ENCODE measurements around the gene ZNF280C. TPM values are rescaled to one million over a fixed set of nuclear protein-coding genes. Genes with fewer than 3 reads are reported as not detected.

Gene ZNF280C, protein sequence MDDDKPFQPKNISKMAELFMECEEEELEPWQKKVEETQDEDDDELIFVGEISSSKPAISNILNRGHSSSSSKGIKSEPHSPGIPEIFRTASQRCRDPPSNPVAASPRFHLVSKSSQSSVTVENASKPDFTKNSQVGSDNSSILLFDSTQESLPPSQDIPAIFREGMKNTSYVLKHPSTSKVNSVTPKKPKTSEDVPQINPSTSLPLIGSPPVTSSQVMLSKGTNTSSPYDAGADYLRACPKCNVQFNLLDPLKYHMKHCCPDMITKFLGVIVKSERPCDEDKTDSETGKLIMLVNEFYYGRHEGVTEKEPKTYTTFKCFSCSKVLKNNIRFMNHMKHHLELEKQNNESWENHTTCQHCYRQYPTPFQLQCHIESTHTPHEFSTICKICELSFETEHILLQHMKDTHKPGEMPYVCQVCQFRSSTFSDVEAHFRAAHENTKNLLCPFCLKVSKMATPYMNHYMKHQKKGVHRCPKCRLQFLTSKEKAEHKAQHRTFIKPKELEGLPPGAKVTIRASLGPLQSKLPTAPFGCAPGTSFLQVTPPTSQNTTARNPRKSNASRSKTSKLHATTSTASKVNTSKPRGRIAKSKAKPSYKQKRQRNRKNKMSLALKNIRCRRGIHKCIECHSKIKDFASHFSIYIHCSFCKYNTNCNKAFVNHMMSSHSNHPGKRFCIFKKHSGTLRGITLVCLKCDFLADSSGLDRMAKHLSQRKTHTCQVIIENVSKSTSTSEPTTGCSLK
- polyA plus RNA-seq (2013, experiment 1 of 2), result 7.4 TPM
- 6.5 TPM for polyA plus RNA-seq (2013, experiment 2 of 2)

DNA sequence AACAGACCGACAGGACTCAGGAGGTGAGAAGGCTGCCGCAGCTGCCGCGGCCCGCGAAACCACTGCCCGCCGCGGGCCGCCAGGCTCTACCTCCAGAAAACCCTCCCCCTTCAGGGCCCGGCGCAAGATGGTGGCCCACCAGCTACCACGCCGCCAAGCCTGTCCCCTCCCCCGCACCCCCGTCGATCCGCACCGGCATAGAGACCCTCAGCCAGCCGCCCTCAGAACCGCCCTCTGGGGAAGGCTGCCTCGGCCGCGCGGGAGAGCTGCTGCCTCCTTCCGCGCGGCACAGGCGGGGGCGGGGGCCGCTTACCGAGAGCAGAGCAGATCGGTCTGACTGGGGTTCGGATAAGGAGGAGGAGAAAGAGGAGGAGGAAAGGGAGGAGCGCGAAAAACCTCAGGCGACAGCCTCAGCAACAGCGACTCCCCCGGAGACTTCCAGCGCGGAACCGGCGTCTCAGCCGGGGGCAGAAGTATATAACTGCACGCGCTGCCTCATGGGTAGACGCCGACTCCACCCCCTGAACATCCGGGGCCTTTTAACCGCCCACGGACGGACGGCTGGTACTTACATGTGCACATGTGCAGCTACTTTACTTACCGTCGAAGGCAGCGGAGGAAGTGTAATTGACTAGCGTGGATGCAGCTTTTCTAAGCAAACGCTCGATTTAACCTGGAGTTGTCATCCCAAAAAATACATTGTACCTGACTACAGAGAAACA lies at the start of gene ZNF280C:
Gene ZNF280C (minus strand): TSS at position 451 of the 722 bp plus-strand sequence. CDS start 8,450 bp downstream, outside the sequence.
- 0% methylated on average over 4 of the region's 59 CpGs; no CpG with 5 or more reads in 1 of the 2 experiments for WGBS, 2 experiments (ENCODE audit: insufficient coverage in 2 of 2)
- peak within 1 kb of the TSS; percentile 67 for H3K4me3 ChIP-seq (ENCODE audit: extremely low read depth, insufficient read depth, low read length, poor library complexity, severe bottlenecking)

GRCh38 chrX:130304587-130305368 lies 36.1 kb upstream of the ZNF280C start:
- Histone ChIP-seq H3K27ac (ENCODE audit: low read depth, low read length, severe bottlenecking) (no peak overlapping the region), H3K9me3 (ENCODE audit: control insufficient read depth, low read length) (no peaks in the 10 kb centered on the region), H3K4me3 (ENCODE audit: extremely low read depth, insufficient read depth, low read length, poor library complexity, severe bottlenecking) (no peak overlapping the region), H3K4me1 (ENCODE audit: control insufficient read depth, insufficient read depth, low read length, poor library complexity, severe bottlenecking) (no peaks in the 10 kb centered on the region), H3K36me3 (ENCODE audit: control insufficient read depth, insufficient read depth, low read length) (no peaks in the 10 kb centered on the region)
- WGBS, 2 experiments (ENCODE audit: insufficient coverage in 2 of 2), result 75 to 86% methylated on average over 1 of the region's 5 CpGs

More for the DNA sequence above, at the start of gene ZNF280C:
- Histone ChIP-seq H3K4me1 (ENCODE audit: control insufficient read depth, insufficient read depth, low read length, poor library complexity, severe bottlenecking) (no peaks in the 10 kb centered on the region), H3K9me3 (ENCODE audit: control insufficient read depth, low read length) (peaks cover 3% of the 10 kb centered on the region), H3K27ac (ENCODE audit: low read depth, low read length, severe bottlenecking) (peak within 1 kb of the TSS; percentile 93), H3K36me3 (ENCODE audit: control insufficient read depth, insufficient read depth, low read length) (no peaks in the 10 kb centered on the region)

DNA sequence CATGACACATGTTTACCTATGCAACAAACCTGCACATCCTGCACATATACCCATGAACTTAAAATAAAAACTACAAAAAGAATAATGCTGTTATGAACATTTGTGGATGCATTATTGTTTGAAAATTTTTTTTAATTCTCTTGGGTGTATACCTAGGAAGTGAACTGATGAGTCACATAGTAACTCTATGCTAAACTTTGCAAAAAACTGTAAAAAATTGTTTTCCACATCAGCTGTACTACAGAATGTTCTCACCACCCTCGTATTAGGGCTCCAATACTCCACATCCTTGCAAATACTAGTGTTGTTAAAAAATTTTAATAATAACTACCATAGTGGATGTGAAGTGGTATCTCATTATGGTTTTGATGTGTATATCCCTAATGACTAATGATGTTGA lies 33.3 kb upstream of the ZNF280C start:
- H3K9me3 ChIP-seq (ENCODE audit: control insufficient read depth, low read length), result no peaks in the 10 kb centered on the region
- no peaks in the 10 kb centered on the region for H3K36me3 ChIP-seq (ENCODE audit: control insufficient read depth, insufficient read depth, low read length)
- H3K4me1 ChIP-seq (ENCODE audit: control insufficient read depth, insufficient read depth, low read length, poor library complexity, severe bottlenecking), result no peaks in the 10 kb centered on the region
- no peak overlapping the region for H3K27ac ChIP-seq (ENCODE audit: low read depth, low read length, severe bottlenecking)
- WGBS, 2 experiments (ENCODE audit: insufficient coverage in 2 of 2), result no CpG with 5 or more reads among the region's 1 CpG
- H3K4me3 ChIP-seq (ENCODE audit: extremely low read depth, insufficient read depth, low read length, poor library complexity, severe bottlenecking), result no peak overlapping the region

DNA sequence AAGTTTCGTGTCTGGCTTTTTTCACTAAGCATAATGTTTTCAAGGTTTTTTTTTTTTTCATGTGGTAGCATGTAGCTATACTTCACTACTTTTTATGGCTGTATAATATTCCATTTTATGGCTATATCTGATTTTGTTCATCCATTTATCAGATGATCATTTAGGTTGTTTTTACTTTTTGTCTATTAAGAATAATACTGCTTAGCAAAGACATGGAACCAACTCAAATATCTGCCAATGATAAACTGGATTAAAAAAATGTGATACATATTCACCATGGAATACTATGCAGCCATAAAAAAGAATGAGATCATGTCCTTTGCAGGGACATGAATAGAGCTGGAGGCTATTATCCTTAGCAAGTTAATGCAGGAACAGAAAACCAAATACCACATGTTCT lies 32.7 kb upstream of the ZNF280C start:
- peaks cover 5% of the 10 kb centered on the region for H3K4me1 ChIP-seq (ENCODE audit: control insufficient read depth, insufficient read depth, low read length, poor library complexity, severe bottlenecking)
- H3K27ac ChIP-seq (ENCODE audit: low read depth, low read length, severe bottlenecking), result no peak overlapping the region
- H3K9me3 ChIP-seq (ENCODE audit: control insufficient read depth, low read length), result no peaks in the 10 kb centered on the region
- H3K4me3 ChIP-seq (ENCODE audit: extremely low read depth, insufficient read depth, low read length, poor library complexity, severe bottlenecking), result no peak overlapping the region
- WGBS, 2 experiments (ENCODE audit: insufficient coverage in 2 of 2), result no CpG with 5 or more reads among the region's 1 CpG
- no peaks in the 10 kb centered on the region for H3K36me3 ChIP-seq (ENCODE audit: control insufficient read depth, insufficient read depth, low read length)

DNA sequence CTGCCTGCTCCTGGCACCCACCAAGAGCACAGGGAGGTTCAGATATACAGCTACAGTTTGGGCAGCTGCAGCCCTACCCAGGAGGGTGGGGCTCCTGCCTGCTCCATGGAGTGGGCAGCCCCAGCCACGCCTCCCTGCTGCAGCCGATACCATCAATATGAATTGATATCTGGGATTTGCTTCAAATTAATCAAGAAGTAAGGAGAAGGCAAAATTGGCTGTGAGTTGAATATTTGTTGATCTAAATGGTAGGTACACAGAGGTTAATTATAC lies 31.2 kb upstream of the ZNF280C start:
- no peaks in the 10 kb centered on the region for H3K9me3 ChIP-seq (ENCODE audit: control insufficient read depth, low read length)
- H3K36me3 ChIP-seq (ENCODE audit: control insufficient read depth, insufficient read depth, low read length), result no peaks in the 10 kb centered on the region
- no peak overlapping the region for H3K4me3 ChIP-seq (ENCODE audit: extremely low read depth, insufficient read depth, low read length, poor library complexity, severe bottlenecking)
- H3K27ac ChIP-seq (ENCODE audit: low read depth, low read length, severe bottlenecking), result no peak overlapping the region
- WGBS, 2 experiments (ENCODE audit: insufficient coverage in 2 of 2), result no CpG with 5 or more reads among the region's 2 CpGs
- peaks cover 6% of the 10 kb centered on the region for H3K4me1 ChIP-seq (ENCODE audit: control insufficient read depth, insufficient read depth, low read length, poor library complexity, severe bottlenecking)

DNA sequence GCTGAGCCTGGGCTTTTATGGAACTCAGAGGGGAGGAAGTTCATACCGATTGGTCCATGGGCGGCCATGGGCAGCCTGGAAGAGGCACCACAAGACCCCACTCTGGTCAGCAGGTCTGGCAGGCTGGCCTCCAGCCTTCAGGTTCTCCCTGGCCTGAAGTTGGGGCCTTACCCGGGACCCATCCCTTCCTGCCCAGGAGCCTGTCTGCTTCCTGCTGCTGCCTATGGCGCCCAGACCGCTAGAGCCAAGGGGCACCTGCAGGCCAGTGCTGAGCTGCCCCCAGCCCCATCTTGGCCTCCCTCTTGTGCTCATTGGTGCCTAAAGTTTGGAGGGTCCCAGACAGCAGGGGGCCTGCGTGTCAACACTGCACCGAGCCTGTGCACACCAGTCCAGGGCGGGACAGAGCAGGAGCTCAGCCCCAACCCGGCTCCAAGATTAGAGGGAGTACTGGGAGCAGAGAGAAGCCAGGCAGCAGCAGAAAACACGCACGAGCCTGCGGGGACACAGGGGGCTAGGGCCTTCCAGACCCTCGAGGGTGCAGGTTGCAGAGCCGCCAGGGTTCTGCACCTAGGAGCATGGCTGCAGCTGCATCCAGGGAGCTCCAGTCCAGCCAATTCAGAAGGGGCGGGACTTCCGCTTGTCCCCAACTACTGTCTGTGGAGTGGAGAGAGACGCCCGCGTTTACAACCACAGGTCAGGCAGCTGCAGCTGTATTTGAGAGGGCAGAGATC lies 30.7 kb upstream of the ZNF280C start:
- WGBS, 2 experiments (ENCODE audit: insufficient coverage in 2 of 2), result 90% methylated on average over 8 of the region's 19 CpGs; no CpG with 5 or more reads in 1 of the 2 experiments
- H3K4me3 ChIP-seq (ENCODE audit: extremely low read depth, insufficient read depth, low read length, poor library complexity, severe bottlenecking), result no peak overlapping the region
- H3K36me3 ChIP-seq (ENCODE audit: control insufficient read depth, insufficient read depth, low read length), result no peaks in the 10 kb centered on the region
- H3K9me3 ChIP-seq (ENCODE audit: control insufficient read depth, low read length), result no peaks in the 10 kb centered on the region
- peaks cover 6% of the 10 kb centered on the region for H3K4me1 ChIP-seq (ENCODE audit: control insufficient read depth, insufficient read depth, low read length, poor library complexity, severe bottlenecking)
- H3K27ac ChIP-seq (ENCODE audit: low read depth, low read length, severe bottlenecking), result no peak overlapping the region

GRCh38 chrX:130296743-130297142 lies 28.0 kb upstream of the ZNF280C start:
- peaks cover 6% of the 10 kb centered on the region for H3K4me1 ChIP-seq (ENCODE audit: control insufficient read depth, insufficient read depth, low read length, poor library complexity, severe bottlenecking)
- no peaks in the 10 kb centered on the region for H3K36me3 ChIP-seq (ENCODE audit: control insufficient read depth, insufficient read depth, low read length)
- peak overlapping the region; percentile 59 for H3K27ac ChIP-seq (ENCODE audit: low read depth, low read length, severe bottlenecking)
- WGBS, 2 experiments (ENCODE audit: insufficient coverage in 2 of 2), result no CpG with 5 or more reads among the region's 2 CpGs
- no peaks in the 10 kb centered on the region for H3K9me3 ChIP-seq (ENCODE audit: control insufficient read depth, low read length)
- H3K4me3 ChIP-seq (ENCODE audit: extremely low read depth, insufficient read depth, low read length, poor library complexity, severe bottlenecking), result no peak overlapping the region

DNA sequence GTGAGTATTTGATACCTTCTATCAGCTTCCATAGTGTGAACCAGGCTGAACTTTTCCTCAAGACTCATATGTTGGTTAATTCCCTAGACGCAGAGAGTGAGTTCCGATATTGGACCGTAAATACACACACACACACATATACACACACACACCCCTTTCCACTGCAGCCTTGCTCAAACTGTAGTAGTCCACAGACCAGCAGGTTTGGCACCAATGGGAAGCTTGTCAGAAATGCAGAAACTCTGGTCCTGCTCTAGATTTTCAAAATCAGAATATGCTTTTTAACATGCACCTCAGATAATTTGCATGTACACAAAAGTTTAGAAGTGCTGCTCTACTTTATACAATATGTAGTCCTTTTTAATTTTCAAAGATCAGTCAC lies 27.6 kb upstream of the ZNF280C start:
- no peaks in the 10 kb centered on the region for H3K36me3 ChIP-seq (ENCODE audit: control insufficient read depth, insufficient read depth, low read length)

DNA sequence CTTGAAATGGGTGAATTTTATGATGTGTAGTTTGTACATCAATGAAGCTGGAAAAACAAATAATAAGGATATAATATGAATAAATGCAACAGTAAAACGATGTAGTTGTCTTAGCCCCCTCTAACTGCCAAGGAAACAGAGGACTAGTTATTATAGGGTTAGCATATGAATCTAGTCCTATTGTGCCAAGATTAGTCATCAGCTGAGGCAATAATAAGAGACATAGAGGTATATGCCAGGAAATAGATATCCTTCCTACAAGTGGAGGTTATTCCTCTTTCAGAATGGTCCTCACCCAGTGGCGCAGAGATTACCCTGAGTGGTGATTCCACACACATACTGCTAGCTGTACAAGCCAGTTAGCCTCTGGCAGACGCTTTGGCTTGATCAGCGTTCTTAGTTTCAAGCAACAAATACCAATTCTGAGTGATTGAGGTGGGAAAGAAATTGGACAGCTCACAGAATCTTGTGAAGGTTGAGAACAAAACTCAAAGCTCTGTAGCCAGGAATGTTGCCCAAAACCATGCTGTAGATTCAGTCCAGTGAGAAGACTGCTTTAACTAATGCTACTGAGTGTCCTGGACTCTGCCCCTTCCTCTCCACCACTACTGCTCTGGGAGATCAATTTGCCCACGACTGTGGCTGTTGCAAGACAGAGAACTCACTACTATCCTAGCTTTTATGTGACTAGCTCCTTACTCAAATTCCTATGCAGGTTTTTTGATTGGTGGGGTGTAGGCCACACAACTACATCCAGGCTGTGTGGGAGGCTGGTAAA lies 27.0 kb upstream of the ZNF280C start:
- no peak overlapping the region for H3K4me3 ChIP-seq (ENCODE audit: extremely low read depth, insufficient read depth, low read length, poor library complexity, severe bottlenecking)
- H3K36me3 ChIP-seq (ENCODE audit: control insufficient read depth, insufficient read depth, low read length), result no peaks in the 10 kb centered on the region

More for the DNA sequence above, 27.6 kb upstream of the ZNF280C start:
- H3K4me1 ChIP-seq (ENCODE audit: control insufficient read depth, insufficient read depth, low read length, poor library complexity, severe bottlenecking), result peaks cover 6% of the 10 kb centered on the region
- no CpG with 5 or more reads among the region's 3 CpGs for WGBS, 2 experiments (ENCODE audit: insufficient coverage in 2 of 2)
- H3K27ac ChIP-seq (ENCODE audit: low read depth, low read length, severe bottlenecking), result peak overlapping the region; percentile 59
- no peak overlapping the region for H3K4me3 ChIP-seq (ENCODE audit: extremely low read depth, insufficient read depth, low read length, poor library complexity, severe bottlenecking)
- H3K9me3 ChIP-seq (ENCODE audit: control insufficient read depth, low read length), result no peaks in the 10 kb centered on the region

More for the DNA sequence above, 27.0 kb upstream of the ZNF280C start:
- peaks cover 6% of the 10 kb centered on the region for H3K4me1 ChIP-seq (ENCODE audit: control insufficient read depth, insufficient read depth, low read length, poor library complexity, severe bottlenecking)
- H3K27ac ChIP-seq (ENCODE audit: low read depth, low read length, severe bottlenecking), result no peak overlapping the region
- WGBS, 2 experiments (ENCODE audit: insufficient coverage in 2 of 2), result 100% methylated on average over 2 of the region's 5 CpGs; no CpG with 5 or more reads in 1 of the 2 experiments
- H3K9me3 ChIP-seq (ENCODE audit: control insufficient read depth, low read length), result no peaks in the 10 kb centered on the region
